MCF 10A (cell line): Measurements from ENCODE around the gene MRPL47. TPM values are rescaled to one million over a fixed set of nuclear protein-coding genes. Genes with fewer than 3 reads are reported as not detected.

ENCODE experiments used
- BruUV-seq: library from RNA; stranded (reverse); fragments of 400-500 nt; replicated peaks from 2 replicates; lab custom pipeline; 2021; lab: Mats Ljungman, UMichigan
- CTCF ChIA-PET: fragments of 300-600 bp; sonication (Branson Sonifier 250); formaldehyde crosslinking; extraction: SDS; loops from one replicate; lab custom pipeline; 2021; ENCODE audit warnings: antibody characterized with exemption, inconsistent platforms; lab: Yijun Ruan, JAX
- POLR2A ChIA-PET: fragments of 300-600, 350-650 bp; sonication (Branson Sonifier 250); formaldehyde crosslinking; extraction: SDS; loops from one replicate; lab custom pipeline; 2020; ENCODE audit warnings: antibody characterized with exemption, inconsistent platforms; lab: Yijun Ruan, JAX
- DNase-seq: peaks from one replicate; pipeline ENCODE4 v3.0.0-alpha.2; 2018; ENCODE audit not compliant: unreplicated experiment
- H3K27ac Mint-ChIP-seq: one replicate; pipeline ENCODE4 v1.8.0; 2022; ENCODE audit warnings: mild to moderate bottlenecking, low read depth, mixed read lengths; ENCODE audit not compliant: unreplicated experiment
- H3K27me3 Mint-ChIP-seq: one replicate; pipeline ENCODE4 v1.8.0; 2022; ENCODE audit warnings: mixed read lengths; ENCODE audit not compliant: insufficient read depth, unreplicated experiment
- H3K36me3 Mint-ChIP-seq: one replicate; pipeline ENCODE4 v1.8.0; 2022; ENCODE audit warnings: mild to moderate bottlenecking, moderate library complexity, mixed read lengths; ENCODE audit not compliant: insufficient read depth, unreplicated experiment
- H3K4me1 Mint-ChIP-seq: one replicate; pipeline ENCODE4 v1.8.0; 2022; ENCODE audit warnings: mixed read lengths; ENCODE audit not compliant: insufficient read depth, unreplicated experiment
- H3K4me3 Mint-ChIP-seq: one replicate; pipeline ENCODE4 v1.8.0; 2022; ENCODE audit warnings: mild to moderate bottlenecking, moderate library complexity, mixed read lengths; ENCODE audit not compliant: unreplicated experiment
- H3K9me3 Mint-ChIP-seq: one replicate; pipeline ENCODE4 v1.8.0; 2022; ENCODE audit warnings: mixed read lengths; ENCODE audit not compliant: unreplicated experiment
- CTCF ChIP-seq: fragments of 200-600 bp; IDR thresholded peaks from one replicate; pipeline ENCODE4 v1.8.0; 2022; ENCODE audit warnings: antibody characterized with exemption, mild to moderate bottlenecking; ENCODE audit not compliant: unreplicated experiment
- intact Hi-C: fragments of 100-400 bp; cut with micrococcal nuclease; formaldehyde crosslinking; loops from 2 replicates; pipeline ENCODE4 v1.14.1; 2022
- total RNA-seq: library from RNA; stranded (reverse); gene quantifications from 2 replicates; pipeline ENCODE4 v1.2.3, GENCODE V29; 2022

MRPL47 gene
- total RNA-seq, 1 experiment from 2014 or later, result 63.4 TPM

DNA sequence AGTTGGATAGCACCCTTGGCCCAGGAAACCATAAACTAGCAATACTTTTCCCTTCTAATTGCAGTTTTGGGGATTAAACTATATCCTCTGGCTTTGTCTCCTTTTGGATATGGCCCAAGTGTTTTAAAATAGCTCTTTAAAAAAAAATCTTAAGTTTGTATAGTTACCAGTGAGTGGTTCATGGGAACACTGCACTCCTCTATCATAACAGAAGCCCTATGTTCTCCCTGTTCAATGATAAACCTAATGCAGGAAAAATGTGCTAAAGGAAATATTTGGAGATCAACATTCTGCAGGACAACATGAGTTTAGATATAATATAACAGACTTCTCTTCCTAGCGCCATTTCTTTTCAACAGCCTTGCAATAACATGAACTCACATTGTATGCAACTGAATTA lies 13.1 kb downstream of the MRPL47 start:
- no TSS peak for BruUV-seq
- intact Hi-C loops, result no loop called here
- POLR2A ChIA-PET, result interaction anchor here (0.6 to 3.7 kb wide), 3 partner anchors 11 to 26 kb away, joined by 3 to 11 read pairs (median 3); no protein-coding TSS in a partner anchor
- Mint-ChIP-seq H3K27me3 (no peaks in the 10 kb centered on the region), H3K27ac (no peak overlapping the region), H3K9me3 (no peaks in the 10 kb centered on the region), H3K4me1 (no peaks in the 10 kb centered on the region), H3K36me3 (peaks cover 97% of the 10 kb centered on the region), H3K4me3 (no peak overlapping the region)
- TF ChIP-seq CTCF, result no peak
- no peak for DNase-seq
- CTCF ChIA-PET, result no interaction called here

DNA sequence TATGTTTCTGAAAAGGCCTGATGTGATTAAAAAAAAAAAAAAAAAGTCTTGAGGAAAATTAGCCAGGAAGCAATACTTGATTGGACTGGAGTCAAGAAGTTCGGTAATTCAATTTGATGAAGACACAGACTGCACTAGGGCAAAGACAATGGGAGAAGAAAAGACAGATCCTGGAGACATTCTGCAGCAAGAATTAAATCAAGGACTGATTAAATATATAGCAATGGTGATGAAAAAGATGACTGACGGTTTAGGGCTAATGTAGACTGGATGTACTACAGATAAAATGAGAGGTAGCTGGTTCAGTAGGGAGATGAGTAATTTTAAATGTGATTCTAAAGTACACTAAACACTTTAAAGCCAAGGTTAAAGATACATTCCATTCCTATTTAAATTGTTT lies 13.8 kb downstream of the MRPL47 start:
- H3K4me3 Mint-ChIP-seq, result no peak overlapping the region
- intact Hi-C loops, result no loop called here
- ChIA-PET CTCF (no interaction called here), POLR2A (interaction anchor here (0.6 to 3.7 kb wide), 4 partner anchors 11 to 33 kb away, joined by 3 to 11 read pairs (median 4); no protein-coding TSS in a partner anchor)
- no peaks in the 10 kb centered on the region for H3K9me3 Mint-ChIP-seq
- no peak for TF ChIP-seq CTCF
- BruUV-seq, result TSS peak; percentile 15
- peaks cover 98% of the 10 kb centered on the region for H3K36me3 Mint-ChIP-seq
- no peak for DNase-seq
- no peak overlapping the region for H3K27ac Mint-ChIP-seq
- H3K4me1 Mint-ChIP-seq, result no peaks in the 10 kb centered on the region
- no peaks in the 10 kb centered on the region for H3K27me3 Mint-ChIP-seq

DNA sequence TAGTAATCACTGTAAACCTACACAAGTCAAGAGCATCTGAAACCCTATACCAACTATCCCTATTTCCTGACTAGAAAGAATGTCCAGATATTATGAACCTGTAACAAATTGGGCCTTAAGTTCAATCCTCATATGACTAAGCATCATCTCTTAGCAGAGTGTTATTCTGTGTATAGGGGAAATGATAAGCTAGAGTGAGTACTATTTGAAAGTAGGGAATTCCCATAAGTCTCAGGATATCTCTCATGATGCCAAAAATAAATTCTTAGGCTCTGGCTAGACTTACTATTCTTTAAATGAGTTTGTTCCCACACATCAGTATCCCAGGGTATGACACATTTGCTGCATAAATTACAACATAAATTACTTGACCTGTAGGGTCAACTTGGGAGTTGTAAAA lies 15.3 kb downstream of the MRPL47 start:
- ChIA-PET POLR2A (interaction anchor here (3.7 kb wide), 1 partner anchor 14 kb away, joined by 11 read pairs; no protein-coding TSS in a partner anchor), CTCF (no interaction called here)
- no peak for DNase-seq
- Mint-ChIP-seq H3K27me3 (no peaks in the 10 kb centered on the region), H3K4me3 (no peak overlapping the region), H3K9me3 (no peaks in the 10 kb centered on the region), H3K36me3 (peaks cover 91% of the 10 kb centered on the region), H3K4me1 (no peaks in the 10 kb centered on the region), H3K27ac (no peak overlapping the region)
- TF ChIP-seq CTCF, result no peak
- BruUV-seq, result no TSS peak
- intact Hi-C loops, result no loop called here

GRCh38 chr3:179580992-179581391 lies 23.4 kb downstream of the MRPL47 start:
- no peaks in the 10 kb centered on the region for H3K9me3 Mint-ChIP-seq
- no peaks in the 10 kb centered on the region for H3K27me3 Mint-ChIP-seq
- ChIA-PET POLR2A (no interaction called here), CTCF (no interaction called here)
- no peak overlapping the region for H3K27ac Mint-ChIP-seq
- no peak overlapping the region for H3K4me3 Mint-ChIP-seq
- no peak for DNase-seq
- no TSS peak for BruUV-seq
- intact Hi-C loops, result no loop called here
- H3K4me1 Mint-ChIP-seq, result no peaks in the 10 kb centered on the region
- TF ChIP-seq CTCF, result no peak
- peaks cover 84% of the 10 kb centered on the region for H3K36me3 Mint-ChIP-seq
